HG03280 (cell line): ENCODE measurements around the gene RHEX.
"Not testable (repeated sequence)": the region's sequence is repeated elsewhere in the genome, so short reads cannot be mapped to it uniquely, and the experiment has no call there.

Experiments used
- ATAC-seq: cut with Tn5 transposase; IDR thresholded peaks from one replicate; pipeline ENCODE4 v1.9.1; 2021; ENCODE audit warnings: mild to moderate bottlenecking, moderate library complexity; ENCODE audit not compliant: unreplicated experiment

The RHEX gene

DNA sequence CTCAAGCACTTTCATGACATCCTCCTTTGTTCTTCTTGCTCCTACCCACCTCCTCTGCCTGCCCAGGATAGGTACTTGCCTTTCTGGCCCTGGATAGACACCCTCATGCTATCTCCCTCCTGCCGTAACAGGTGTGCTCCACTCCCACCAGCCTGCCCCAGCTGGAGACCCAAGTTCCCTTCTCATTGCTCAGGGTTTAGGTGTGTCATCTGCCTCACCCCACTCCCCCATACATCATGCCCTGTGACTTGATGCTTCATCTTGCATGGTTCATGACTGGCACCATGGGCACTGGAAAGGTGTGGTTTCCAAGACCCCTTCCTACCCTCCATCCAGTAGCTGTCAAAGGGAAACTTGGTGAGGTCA lies 5.9 kb downstream of the RHEX start:
- ATAC-seq = no peak

DNA sequence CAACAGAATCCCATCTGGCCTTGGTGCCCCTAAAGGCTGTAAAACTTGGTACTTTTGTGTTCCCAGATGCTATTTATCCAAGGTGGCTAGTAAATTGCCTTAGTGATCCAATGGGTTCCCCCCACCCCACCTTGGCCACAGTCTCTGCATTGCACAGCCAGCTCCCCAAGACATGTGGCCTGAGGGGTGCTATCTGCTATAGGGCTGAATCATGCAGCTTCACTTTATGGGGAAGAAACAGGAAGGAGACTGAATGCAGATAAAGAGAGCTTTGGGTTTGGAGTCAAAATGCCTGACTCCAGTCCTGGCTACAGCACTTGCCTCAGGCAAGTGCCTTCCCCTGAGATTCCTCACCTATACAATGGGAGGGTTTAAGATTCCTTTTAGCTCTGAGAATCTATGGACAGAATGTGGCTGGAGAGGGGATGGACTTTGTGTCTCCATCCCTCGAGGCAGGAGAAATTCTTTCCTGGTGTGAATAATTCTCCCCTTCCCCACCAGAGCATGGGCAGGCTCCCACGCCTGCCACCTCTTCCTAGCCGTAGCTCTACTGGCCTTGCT lies 6.5 kb downstream of the RHEX start:
- ATAC-seq = no peak

DNA sequence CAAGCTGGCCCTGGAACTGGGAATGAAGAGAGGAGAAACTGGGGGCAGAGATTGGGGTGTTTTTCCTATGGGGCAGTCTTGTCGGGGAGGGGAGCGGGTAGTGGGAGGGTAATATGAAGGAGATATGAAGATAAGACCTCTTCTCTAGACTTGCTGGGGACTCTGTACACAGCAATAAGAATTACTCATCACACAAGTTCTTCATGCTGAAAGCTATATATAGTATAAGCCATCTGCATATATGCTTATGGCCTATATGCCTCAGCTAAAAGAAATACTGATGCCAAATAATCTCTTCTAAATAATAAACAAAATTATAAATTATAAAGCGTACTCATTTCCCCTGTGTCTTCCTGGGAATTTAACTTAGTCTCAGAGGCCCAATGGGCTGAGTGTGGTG lies 7.9 kb downstream of the RHEX start:
- no peak for ATAC-seq

GRCh38 chr1:206062464-206062863 lies 9.5 kb downstream of the RHEX start:
- ATAC-seq = no peak

DNA sequence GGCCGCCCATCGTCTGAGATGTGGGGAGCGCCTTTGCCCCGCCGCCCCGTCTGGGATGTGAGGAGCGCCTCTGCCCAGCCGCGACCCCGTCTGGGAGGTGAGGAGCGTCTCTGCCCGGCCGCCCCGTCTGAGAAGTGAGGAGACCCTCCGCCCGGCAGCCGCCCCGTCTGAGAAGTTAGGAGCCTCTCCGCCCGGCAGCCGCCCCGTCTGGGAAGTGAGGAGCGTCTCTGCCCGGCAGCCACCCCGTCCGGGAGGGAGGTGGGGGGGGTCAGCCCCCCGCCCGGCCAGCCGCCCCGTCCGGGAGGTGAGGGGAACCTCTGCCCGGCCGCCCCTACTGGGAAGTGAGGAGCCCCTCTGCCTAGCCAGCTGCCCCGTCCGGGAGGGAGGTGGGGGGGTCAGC lies 11.0 kb downstream of the RHEX start:
- ATAC-seq = not testable (repeated sequence)

DNA sequence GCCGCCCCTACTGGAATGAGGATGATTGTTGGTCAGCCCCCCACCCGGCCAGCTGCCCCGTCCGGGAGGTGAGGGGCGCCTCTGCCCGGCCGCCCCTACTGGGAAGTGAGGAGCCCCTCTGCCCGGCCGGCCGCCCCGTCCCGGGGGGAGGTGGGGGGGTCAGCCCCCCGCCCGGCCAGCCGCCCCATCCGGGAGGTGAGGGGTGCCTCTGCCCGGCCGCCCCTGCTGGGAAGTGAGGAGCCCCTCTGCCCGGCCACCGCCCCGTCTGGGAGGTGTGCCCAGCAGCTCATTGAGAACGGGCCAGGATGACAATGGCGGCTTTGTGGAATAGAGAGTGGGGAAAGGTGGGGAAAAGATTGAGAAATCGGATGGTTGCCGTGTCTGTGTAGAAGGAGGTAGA lies 11.5 kb downstream of the RHEX start:
- ATAC-seq = not testable (repeated sequence)

- ATAC-seq = no peak
Measured at GRCh38 chr1:206065547-206066145, 12.7 kb downstream of the RHEX start.

DNA sequence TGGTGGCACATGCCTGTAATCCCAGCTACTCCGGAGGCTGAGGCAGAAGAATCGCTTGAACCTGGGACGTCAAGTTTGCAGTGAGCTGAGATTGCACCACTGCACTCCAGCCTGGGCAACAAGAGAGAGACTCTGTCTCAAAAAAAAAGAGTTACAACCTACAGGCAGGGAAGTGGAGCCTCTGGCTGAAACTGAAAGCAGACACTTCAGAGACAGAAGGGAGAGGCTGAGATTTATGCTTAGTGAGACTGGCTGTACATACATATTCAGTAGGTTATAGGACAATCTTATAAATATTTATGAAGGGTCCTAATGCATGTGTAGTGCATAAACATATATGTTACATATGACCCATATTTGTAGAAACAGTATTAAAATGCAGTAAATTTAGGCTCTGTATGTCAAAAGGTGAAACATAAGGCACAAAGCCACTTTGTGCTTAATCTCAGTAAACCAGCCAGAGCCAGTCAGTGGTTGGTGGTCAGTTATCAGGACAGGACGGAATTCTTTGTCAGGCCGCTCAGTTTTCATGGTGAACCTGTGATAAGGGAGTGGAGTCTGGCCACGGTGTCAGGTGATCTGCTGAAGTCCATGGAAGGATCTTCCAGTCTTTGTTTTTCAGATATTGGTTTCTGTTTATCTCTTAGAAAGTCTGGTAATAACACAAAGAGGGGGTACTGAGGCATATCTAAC lies 13.7 kb downstream of the RHEX start:
- ATAC-seq = peak; percentile 90

DNA sequence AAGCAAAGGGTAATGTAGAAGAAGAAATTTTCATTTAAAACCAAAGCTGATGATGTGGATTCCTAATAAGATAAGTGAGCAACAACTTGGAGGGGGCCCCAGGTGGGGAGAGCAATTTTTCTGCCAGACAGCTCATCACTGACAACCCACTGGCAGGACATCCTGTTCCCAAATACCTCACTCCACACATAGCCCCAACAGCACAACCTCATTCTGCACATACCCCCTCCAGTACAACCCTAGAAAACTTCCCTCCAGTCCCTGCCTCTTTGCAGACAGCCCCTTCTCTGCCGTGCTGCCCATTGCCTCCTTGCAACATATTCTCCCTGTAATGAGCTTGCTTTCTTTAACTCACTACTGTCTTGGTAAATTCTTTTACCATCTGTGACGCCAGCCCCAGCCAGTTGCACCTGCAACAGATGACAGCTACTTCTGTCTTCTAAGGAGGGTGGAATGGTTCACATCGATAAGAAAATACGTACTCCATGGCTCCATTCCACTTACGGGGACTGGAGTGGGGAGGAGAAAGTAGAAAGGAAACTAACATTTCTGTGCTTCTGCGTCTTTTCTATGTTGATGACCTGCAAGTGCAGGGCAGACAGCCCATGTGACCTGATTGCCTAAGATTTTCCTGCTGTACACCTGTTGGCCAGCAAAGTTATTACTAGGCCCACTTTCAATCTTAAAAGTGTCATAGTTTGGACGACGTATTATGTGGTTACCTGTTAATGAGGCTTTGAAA lies 14.7 kb downstream of the RHEX start:
- peak; percentile 42 for ATAC-seq

GRCh38 chr1:206068314-206068713 lies 15.3 kb downstream of the RHEX start:
- no peak for ATAC-seq

DNA sequence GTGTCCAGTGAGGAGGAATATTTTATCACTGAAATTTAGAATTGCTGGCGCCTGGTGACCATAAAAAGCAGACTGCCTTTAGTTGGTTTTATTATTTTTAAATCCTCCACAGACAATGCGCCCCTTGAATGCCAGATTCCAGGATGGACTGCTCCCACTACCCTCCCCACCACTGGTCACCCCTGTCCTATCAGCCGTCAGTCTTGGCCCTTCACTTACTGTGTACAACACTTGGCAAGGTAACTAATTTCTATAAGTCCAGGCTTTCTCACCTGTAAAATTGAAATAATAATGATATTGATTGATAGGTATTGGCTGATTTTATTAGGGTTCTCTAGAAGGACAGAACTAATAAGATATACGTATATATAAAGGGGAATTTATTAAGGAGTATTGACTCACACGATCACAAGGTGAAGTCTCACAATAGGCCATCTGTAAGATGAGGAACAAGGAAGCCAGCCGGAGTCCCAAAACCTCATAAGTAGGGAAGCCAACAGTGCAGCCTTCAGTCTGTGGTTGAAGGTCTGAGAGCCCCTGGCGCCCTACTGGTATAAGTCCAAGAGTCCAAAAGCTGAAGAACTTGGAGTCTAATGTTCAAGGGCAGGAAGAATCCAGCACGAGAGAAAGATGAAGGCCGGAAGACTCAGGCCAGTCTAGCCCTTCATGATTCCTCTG lies 17.8 kb downstream of the RHEX start:
- no peak for ATAC-seq

GRCh38 chr1:206074839-206075238 lies 21.9 kb downstream of the RHEX start:
- no peak for ATAC-seq

- ATAC-seq = no peak
Measured at GRCh38 chr1:206075786-206076755, 23.1 kb downstream of the RHEX start.

DNA sequence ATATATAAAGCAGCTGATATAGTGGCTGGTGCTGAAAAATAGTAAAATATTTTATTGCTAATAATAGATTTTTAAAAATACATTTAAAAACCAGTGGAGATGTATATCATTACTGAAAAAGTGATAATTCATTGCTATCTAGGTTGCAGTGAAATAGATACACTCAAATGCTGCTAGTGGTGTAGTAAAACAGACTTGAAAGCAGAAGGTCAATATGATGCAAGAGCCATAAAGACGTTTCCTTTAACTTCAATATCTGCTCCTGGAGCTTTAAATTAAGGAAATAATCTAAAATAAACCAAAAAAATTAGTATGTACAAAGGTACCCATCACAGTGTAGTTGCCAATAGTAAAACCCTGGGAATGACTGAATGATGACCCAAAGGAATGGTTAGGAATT lies 26.2 kb downstream of the RHEX start:
- no peak for ATAC-seq

- ATAC-seq = no peak
Measured at GRCh38 chr1:206080026-206080820, 27.2 kb downstream of the RHEX start.

DNA sequence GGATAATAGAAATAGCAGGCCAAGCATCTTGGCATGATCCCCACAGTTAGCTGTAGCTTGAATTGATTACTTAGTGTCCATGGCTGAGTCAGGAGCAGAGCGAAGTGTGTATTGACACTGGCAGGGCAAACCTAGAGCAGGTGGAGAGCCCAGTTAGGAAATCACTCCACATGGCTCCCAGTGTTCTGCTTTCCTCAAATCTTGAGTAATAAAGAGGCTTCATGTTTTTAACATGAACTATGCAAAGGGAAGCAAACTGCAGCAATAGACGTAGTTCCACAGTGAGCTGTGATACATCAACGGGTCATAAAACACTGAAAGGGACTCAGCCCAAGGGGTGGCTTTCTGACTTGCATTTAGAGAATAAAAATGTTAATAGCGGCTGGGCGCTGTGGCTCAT lies 28.9 kb downstream of the RHEX start:
- no peak for ATAC-seq

DNA sequence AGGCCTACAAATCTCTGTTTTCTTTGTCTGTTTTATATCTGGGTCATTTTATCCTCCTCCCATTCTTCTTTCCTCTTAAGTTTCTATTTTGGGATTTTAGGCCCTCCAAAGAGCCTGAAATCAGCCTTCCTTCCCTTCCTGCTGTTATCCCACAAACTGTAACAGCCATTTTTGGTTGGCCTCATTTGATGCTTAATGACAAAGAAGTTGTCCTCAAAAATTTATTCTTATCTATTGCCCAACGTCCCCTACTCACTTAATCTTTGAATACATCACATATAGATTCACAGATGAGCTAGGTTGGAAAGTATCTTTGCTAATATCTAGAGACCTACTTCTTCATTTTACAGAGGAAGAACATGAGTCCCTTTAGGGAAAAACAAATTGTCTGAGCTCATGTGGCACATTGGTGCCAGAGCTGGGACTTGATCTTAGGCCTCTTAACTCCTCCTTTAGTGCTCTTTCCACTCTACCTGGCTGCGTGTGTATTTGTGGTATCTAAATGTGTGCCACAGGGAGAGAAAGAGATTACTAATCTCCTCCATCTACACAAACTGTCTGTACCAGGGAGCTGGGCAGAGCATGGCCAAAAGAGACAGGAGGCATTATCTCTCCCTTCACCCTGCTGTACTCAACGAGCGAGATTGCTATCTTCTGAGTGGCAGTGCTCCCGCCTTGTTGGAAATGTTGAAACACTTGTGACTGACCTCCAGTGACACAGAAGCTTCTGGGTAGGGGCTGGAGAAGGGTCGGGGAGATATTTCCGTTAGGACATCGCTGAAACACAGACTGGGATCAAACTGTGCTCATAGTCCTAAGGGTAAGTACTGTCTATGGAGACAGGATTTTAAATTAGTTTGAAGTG lies 30.1 kb downstream of the RHEX start:
- no peak for ATAC-seq

- no peak for ATAC-seq
Measured at GRCh38 chr1:206083750-206084149, 30.8 kb downstream of the RHEX start.
